Nephron (organoid): ENCODE data around the gene JMJD4.

Experiments used
- H3K27ac Mint-ChIP-seq, 3 experiments: 2 replicates each; pipeline ENCODE4 v1.8.0; 2020; ENCODE audit warnings: mixed read lengths in 3 of 3, mild to moderate bottlenecking in 2 of 3, moderate library complexity in 1 of 3
- H3K27me3 Mint-ChIP-seq: 2 replicates; pipeline ENCODE4 v1.8.0; 2021; ENCODE audit warnings: low read depth, mild to moderate bottlenecking, moderate library complexity, mixed read lengths
- H3K36me3 Mint-ChIP-seq: 2 replicates; pipeline ENCODE4 v1.8.0; 2020; ENCODE audit warnings: low read depth, mixed read lengths
- H3K4me1 Mint-ChIP-seq: 2 replicates; pipeline ENCODE4 v1.8.0; 2020; ENCODE audit warnings: mixed read lengths
- H3K4me3 Mint-ChIP-seq, 3 experiments: 2 replicates each; pipeline ENCODE4 v1.8.0; 2020; ENCODE audit warnings: mild to moderate bottlenecking in 3 of 3, mixed read lengths in 3 of 3, moderate library complexity in 2 of 3
- H3K9me3 Mint-ChIP-seq: 2 replicates; pipeline ENCODE4 v1.8.0; 2020; ENCODE audit warnings: mixed read lengths
- CTCF ChIP-seq, 3 experiments: fragments of 200-600 bp; sonication (generic); IDR thresholded peaks; one replicate each; pipeline ENCODE4 v1.5.0; 2021; ENCODE audit warnings: antibody characterized with exemption in 3 of 3; ENCODE audit not compliant: unreplicated experiment in 3 of 3

Gene JMJD4

GRCh38 chr1:227734546-227734855, 601 bp downstream of the JMJD4 start:
- peak overlapping the region; percentile 94 to 99 (median 95) for H3K4me3 Mint-ChIP-seq
- no peaks in the 10 kb centered on the region for H3K36me3 Mint-ChIP-seq
- H3K27ac Mint-ChIP-seq: peak overlapping the region; percentile 37 to 65 (median 55)
- TF ChIP-seq CTCF (IDR thresholded peaks at IDR 0.05; ENCODE audit: unreplicated experiment in 3 of 3): no peak
- H3K27me3 Mint-ChIP-seq: no peaks in the 10 kb centered on the region
- H3K4me1 Mint-ChIP-seq: peaks cover 19% of the 10 kb centered on the region
- H3K9me3 Mint-ChIP-seq: no peaks in the 10 kb centered on the region

GRCh38 chr1:227733751-227734545, 1.2 kb downstream of the JMJD4 start:
- H3K4me1 Mint-ChIP-seq: peaks cover 24% of the 10 kb centered on the region
- H3K27ac Mint-ChIP-seq: peak overlapping the region; percentile 37 to 65 (median 55)
- no peak for TF ChIP-seq CTCF (IDR thresholded peaks at IDR 0.05; ENCODE audit: unreplicated experiment in 3 of 3)
- peak overlapping the region; percentile 94 to 99 (median 95) for H3K4me3 Mint-ChIP-seq
- no peaks in the 10 kb centered on the region for H3K36me3 Mint-ChIP-seq
- no peaks in the 10 kb centered on the region for H3K9me3 Mint-ChIP-seq
- H3K27me3 Mint-ChIP-seq: no peaks in the 10 kb centered on the region

DNA sequence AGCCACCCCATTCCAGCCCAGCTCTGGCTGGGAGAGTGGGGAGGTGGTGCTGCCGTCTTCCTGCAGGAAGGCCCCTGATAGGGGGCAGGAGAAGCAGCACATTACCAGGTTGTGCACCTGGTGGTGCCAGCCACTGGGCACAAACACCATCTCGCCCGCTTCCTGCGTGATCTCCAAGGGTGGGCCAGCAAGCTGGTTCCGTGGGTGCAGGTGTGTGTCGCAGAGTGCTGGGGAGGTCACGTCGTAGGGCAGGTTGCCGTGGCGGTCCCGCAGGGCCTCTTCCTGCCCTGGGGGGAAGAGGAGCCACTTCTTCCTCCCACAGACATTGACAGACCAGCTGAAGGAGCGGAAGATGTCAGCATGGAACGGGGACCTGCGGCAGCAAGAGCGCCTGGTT, 1.8 kb downstream of the JMJD4 start:
- H3K27ac Mint-ChIP-seq: no peak overlapping the region
- H3K9me3 Mint-ChIP-seq: no peaks in the 10 kb centered on the region
- no peaks in the 10 kb centered on the region for H3K36me3 Mint-ChIP-seq
- no peak for TF ChIP-seq CTCF (IDR thresholded peaks at IDR 0.05; ENCODE audit: unreplicated experiment in 3 of 3)
- H3K4me3 Mint-ChIP-seq: peak overlapping the region; percentile 94 to 99 (median 95)
- peaks cover 29% of the 10 kb centered on the region for H3K4me1 Mint-ChIP-seq
- no peaks in the 10 kb centered on the region for H3K27me3 Mint-ChIP-seq

DNA sequence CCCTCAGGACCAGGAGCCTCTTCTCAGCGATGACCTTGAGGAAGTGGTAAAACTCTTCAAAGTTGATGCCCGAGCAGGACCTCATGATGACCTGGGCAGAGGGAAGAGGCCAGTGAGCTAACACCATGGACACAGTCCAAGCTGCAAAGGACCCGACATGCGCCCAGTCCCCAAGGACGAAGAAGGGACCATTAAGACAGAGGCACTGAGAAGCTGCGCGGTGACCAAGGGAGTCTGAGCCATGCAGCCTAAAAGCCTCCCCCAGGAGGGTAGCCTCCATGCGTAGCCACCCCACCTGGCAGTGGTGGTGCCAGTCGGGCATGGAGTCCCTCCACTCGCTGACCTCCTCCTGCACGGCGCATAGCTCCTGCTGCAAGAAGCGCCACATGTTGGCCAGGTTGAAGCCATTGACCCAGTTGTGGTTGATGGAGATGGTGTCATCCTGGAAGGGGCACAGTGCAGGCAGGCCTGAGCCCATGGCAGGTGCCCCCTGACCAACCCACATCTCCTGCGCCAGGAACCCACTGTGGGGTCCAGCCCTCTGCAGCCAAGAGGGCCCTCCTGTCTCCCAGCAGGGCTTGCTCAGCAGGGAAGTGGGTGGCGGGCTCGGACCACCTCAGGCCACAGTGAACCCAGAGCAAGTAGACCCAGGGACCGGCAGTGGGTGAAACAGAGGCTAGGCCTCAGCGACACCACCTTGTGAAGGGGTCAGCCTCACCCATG, 2.4 kb downstream of the JMJD4 start:
- peaks cover 33% of the 10 kb centered on the region for H3K4me1 Mint-ChIP-seq
- H3K9me3 Mint-ChIP-seq: no peaks in the 10 kb centered on the region
- no peaks in the 10 kb centered on the region for H3K27me3 Mint-ChIP-seq
- no peak for TF ChIP-seq CTCF (IDR thresholded peaks at IDR 0.05; ENCODE audit: unreplicated experiment in 3 of 3)
- H3K36me3 Mint-ChIP-seq: no peaks in the 10 kb centered on the region
- peak overlapping the region; percentile 70 to 99 (median 94) for H3K4me3 Mint-ChIP-seq
- H3K27ac Mint-ChIP-seq: no peak overlapping the region

- Mint-ChIP-seq H3K4me1 (peaks cover 36% of the 10 kb centered on the region), H3K27me3 (peaks cover under 1% of the 10 kb centered on the region), H3K4me3 (peak overlapping the region; percentile 70 to 99 (median 94)), H3K9me3 (no peaks in the 10 kb centered on the region), H3K36me3 (no peaks in the 10 kb centered on the region), H3K27ac (no peak overlapping the region)
- TF ChIP-seq CTCF (IDR thresholded peaks at IDR 0.05; ENCODE audit: unreplicated experiment in 3 of 3): no peak
Observed at GRCh38 chr1:227731696-227732585, 3.2 kb downstream of the JMJD4 start.
